ENCODE measurements around the gene HDAC7.

Gene HDAC7

DNA sequence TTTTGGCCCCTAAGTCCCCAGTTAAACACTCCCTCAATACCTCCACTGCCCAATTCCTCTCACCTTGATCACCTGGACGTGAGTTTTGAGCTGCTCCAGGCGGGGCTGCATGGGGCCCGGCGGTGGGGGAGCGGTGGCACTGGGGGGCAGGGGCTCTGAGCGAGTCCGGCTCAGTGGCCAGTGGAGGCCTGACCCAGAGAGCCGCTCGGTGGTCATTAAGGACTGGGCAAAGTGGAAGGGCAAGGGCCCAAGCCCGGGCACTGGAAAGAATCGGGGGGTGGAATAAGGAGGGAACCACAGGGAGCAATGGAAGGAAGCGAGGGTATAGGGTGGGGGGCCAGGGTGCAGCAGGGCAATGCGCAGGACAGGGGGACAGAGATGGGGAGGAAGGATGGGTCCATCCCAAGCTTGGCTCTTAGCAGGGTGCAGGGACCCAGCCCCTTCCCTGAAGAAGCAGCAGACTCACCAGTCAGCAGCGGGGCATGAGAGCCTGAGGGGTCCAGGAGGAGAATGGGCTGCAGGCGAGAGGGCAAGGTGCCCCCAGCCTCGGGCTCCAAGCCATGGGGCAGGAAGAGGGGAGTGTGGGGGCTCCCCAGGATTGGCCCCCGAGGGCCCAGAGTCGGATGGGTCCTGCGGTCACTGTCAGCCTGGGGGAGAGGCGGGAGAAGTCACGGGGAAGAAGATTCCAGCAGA lies 24.4 kb downstream of the HDAC7 start:
- no peak for DNase-seq

DNA sequence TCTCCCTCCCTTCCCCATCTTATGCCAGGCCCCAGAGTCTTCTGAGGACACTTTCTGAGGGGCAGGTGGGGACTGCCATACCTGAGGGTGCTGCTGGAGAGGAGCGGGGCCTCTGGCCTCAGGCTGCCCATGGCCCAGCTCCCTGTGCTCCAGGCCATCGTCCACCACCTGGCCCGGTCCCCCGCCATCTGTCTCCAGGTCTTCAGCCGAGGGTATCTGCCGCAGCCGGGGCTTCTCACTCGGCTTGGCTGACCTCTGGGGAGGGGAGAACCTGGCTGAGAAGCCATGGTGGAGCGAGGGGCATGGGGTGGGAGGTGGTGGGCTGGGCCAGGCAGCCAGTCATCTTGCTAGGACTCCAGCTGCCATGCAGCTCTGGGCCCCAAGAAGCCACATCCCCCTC lies 25.0 kb downstream of the HDAC7 start:
- DNase-seq: no peak

DNA sequence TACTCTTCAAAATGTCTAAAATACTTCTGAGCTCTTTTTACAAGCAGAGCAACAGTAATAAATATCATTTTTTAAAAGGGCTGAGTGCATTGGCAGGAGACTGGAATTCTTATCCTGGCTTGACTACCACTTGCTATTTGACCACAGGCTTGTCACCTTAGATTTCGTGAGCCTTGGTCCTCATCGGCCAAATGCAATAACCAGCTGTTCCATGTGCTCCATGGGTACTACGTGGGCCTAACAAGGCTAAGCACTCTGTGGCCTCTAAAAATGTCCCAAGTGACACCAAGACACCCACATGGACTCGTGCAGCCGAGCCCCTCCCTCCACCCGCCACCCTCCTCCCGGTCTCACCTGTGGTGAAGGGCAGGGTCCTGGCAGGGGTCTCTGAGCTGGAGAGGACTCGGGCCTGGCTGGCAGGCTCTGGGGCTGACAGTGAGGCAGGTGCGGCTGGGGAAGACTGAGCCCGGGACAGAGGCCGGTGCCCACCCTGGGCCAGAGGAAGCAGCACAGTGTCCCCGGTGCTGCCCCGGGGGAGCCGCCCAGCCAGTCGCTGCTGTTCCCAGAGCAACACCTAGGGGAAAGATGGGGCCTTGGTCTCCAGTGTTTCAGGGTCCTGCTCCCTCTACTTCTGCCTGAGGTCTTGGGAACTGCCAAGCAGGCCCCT lies 26.6 kb downstream of the HDAC7 start:
- DNase-seq: no peak

DNA sequence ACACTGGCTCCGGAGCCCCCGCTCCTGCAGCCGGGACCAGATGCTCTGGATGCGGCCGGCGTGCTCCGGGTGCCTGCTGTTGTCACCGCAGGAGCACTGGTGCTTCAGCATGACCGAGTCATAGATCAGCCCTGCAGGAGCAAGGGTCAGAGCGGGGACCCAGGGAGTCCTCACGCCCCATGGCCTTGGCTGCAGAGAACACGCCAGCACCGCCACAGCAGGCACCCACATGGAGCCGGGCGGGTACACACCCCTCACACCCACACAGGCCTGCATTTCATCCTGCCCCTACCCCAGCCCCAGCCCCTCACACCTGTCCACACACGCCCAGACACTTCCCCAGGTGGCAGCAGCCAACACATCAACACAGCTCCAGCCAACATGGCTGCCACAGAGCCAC lies 27.8 kb downstream of the HDAC7 start:
- DNase-seq: no peak

DNA sequence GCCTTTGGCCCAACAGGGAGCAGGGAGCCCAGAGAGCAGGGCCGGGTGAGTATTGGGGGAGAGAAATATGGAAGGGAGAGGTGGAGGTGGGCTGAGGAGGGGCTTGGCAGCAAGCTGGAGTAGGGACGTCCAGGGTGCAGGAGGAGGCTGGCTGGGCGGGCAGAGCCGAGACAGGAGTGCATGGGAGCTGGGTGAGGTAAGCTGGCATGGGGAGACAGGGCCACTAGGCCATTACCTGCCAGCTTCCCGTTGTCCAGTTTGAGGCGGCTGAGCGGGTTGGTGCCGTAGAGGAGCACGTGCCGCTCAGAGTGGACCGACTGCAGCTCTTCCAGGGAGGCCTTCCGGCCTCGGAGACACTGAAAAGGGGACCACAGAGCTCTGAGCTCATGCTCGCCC lies 28.4 kb downstream of the HDAC7 start:
- no peak for DNase-seq

DNA sequence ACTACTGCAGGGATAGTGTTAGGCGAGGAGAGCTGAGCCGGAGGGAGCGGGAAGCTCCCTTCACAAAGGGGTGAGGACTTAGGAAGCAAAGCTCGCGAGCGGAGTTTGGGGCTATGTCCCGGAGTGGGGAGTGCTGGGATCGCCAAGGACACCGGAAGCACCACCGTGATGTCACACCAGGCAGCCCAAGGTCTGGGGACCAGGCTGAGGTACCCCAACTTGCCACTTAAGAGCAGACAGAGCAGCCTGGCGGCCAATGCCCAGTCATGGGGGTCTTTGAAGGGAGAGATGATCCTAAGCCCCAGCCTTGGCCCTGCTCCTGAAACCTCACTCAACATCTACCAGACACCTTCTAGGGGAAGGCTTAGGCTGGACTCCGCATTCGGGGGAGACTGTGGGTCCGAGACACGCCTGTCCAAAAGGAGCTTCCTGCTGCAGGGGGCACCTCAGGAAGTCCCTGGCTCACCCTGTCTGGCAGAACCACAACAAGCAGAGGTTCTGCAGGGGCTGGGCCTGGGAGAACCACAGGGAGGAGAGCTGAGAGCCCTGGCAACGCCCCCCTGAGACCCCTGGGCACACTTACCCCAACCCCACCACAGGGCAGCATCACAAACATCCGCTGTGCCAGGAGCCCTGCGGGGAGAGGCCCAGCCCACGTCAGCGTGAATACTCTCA lies 28.9 kb downstream of the HDAC7 start:
- no peak for DNase-seq

DNA sequence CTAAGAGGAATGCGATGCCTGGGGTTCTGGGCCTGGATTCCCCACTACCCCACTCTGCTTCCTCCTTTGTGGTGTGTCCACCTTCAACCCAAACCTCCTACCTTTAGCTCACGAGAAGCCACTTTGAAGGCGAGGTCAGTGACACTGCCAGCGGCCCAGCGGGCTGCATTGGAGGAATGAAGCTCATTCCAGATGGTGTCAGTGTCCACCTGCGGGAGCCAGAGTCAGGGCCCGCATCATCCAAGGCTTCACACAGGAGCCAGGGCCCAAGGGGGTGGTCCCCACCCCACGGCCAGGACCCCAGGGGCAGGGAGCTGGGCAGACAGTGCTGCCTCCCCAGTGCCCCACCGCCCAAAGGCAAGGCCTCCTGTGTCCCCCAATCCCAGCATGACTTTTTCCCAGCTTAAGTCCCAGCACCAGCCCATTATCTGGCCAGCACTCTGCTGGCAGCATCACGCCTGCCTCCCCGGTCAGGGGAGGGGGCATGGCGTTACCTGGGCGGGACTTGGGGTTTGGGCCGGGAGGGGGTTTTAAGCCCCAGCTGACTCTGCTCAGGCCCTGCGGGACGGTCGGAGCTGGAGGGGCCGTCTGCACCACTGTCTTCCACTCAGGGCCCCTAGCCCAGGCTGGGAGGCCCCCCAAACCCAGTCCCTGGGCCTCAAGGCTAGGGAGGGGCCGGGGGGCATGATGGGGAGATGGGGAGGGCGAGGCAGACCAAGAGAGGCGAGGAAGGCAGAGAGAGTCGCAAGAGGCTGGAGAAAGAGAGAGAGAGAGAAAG lies 29.8 kb downstream of the HDAC7 start:
- no peak for DNase-seq

DNA sequence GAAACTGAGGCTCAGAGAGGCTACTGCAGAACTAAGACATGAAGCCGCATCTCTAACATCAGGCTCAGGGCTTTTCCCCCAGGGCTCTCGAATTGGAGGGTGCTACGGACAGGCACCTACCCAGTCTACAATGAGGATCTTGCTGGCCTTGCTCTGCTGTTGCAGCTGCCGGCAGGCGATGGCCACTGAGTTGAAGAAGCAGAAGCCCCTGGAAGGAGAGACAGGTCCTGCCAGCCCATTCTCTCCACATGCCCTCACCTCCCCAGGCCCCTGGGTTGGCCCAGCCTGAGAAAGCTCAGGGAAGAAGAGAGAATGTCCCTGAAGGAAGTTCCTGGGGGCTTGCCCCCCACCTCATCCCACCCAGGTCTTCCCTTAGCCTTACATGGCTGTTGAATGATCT lies 30.6 kb downstream of the HDAC7 start:
- DNase-seq: no peak

DNA sequence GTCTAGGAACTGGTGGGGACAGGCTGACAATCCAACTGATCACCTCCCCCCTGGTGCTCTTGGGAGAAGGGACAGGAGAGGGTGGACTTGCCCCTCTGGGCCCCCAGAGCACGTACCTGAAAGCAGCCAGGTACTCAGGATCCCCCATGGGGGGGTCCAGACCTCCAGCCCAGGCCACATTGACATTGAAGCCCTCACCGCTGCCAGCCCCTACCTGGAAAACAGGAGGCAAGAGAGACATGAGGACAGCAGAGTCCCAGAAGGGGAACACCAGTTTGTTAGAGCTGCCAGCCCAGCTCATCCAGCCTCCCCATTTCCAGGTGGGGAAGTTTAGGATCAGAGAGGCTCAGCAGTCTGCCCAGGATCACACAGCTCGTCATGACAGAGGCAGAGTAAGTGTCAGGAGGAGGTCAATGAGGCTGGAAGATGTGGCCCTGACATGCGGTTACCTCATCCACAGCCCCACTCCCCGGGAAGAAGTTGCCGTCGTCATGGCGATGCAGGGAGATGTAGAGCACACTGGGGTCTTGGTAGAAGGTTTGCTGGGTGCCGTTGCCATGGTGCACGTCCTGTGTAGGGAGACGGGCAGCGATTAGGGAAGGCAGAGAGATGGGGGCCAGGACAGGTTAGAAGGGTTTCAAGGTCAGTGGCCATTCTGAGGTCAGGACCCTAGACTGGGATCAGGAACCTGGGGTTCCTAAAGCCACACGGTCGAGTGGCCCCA lies 31.9 kb downstream of the HDAC7 start:
- no peak for DNase-seq

DNA sequence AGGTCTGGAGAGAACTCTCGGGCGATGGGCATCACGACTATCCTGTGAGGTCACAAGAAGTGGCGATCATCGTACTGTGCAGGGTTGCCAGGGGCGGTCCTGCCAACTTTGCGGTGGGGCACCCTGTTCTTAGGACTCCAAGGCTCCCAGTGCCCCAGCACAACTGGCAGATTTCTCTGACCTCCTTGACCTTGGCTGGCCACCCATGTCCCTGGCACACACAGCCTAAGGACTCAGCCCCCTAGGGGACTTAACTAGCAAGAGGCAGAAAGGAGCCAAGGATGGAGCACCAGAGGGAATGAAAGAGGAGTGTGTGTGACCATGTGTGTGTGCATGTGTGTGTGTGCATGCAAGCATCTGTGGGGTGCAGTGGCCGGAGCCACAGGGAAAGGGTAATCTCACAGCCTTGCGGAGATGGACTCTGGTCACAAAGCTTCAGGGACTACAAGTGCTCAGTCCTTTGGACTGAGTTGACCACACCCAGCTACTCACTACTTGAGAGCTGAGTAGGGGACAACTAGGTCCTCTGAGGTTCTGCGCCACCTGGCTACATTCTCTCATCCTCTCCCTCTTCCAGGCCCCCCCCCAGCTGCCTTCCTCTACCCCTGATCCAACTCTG lies 32.9 kb downstream of the HDAC7 start:
- DNase-seq: no peak

DNA sequence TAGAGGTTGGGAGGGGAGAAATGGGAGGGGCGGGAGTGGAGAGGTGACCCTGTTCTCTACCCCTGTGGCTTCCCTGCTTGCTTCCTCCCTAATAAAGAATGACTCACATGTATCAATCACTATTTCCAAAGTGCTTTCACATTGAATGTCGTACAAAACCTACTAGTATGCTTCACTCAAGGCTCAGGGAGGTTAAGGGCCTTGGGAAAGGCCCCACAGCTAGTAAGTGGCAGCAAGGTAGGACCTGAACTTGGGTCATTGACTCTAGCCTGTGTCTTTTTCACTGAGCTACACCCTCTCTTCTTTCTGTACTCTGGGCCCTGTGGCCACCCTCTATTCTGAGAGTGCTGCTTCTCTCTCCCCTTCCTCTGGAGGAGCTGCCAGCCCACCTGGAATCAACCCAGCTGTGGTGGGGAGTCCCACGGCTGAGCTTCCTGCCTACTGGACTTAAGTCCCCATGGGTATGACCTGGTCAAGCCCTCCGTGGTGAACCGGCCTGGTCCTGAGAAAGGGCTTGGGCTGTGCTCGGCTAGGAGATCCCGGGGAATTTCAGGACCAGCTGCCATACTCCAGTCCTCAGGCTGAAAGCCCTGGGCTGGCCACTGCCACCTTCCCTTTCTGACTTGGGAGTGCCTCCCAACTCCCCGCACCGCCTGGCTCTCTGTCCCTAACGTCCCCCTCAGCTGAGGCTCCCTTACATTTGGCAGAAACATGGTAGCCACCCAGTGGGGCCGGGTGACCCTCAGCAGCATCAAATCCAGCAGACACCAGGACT lies 33.6 kb downstream of the HDAC7 start:
- no peak for DNase-seq

DNA sequence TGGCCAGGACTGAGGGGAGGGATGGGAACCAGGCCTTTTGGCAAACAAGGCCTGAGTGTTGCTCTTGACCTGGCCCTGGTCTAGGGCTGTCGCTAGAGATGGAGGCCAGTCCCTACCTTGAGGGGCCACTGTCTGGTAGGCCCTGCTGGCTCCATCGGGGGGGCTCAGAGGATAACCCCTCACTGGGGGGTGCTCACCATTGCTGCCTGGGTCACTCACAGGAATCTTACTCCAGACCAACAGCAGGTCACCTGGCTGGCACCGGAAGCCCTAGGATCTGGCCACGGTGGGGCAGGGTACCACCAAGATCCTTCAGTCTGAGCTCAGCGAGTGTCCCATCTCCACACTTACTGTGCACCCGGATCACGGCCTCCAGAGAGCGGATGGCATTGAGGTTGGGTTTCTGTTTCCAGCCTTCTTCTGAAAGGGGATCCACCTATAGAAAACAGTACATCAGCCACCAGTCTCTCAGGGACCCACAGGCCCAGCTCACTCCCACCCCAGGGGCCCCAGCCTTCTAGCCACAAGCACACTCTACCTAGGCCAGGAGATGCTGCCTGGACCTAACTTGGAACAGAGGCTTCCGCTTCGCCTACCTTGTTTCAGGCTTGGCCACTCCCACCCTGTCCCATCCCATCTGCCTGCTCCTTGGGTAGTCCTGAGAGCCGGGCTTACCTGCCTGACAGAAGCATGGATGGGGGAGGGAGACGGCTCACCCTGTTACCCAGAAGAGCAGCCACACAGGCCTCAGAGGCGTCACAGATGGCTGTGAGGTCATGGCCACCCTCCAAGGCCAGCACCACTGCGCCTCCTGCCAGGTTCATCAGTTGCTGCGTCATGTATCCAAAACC lies 34.4 kb downstream of the HDAC7 start:
- no peak for DNase-seq

DNA sequence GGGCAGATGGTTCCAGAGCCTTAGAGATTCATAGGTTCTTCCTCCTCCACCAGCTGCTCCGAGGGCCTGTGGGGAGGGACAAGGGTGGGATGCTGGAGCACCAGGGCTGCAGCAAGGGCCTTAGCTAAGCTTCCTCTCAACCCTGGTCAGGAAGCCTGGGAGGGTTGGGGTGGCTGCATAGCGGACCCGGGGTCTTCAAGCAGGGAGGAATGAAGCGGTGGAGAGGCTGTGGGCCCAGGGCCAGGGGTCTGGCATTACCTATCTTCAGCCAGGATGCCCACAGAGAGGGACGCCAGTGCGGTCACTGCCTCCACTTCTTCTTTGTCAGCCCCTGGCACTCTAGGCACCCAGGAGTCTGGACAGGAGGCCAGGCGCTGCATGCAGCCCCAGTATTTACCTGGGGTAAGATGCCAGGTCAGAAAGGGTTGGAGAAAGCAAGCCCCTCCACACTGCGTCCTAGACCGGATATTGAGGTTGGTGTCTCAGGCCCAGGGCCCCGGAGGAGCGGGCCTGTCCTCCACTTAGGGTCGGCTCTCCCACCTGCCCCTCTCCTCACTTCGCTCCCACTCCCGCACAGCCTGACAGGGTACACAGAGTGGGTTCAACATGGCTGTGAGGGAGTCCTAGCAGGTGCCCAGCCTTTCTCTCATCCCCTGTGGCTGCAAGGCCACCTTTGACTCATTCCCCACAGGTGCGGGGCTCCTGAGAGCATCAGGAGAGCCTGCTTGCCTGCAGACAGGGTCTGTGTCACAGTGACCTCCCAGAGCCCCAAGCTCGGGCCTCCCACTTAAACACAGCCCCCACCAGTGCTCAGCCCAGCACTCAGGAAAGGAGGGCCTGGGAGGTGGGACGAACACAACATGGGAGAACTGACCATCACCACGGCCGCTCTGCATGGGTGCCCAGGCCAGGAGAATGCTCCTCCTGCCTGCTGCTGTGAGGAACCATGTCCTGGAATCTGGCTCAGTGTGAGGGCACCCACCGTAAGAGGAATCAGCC lies 35.6 kb downstream of the HDAC7 start:
- no peak for DNase-seq

DNA sequence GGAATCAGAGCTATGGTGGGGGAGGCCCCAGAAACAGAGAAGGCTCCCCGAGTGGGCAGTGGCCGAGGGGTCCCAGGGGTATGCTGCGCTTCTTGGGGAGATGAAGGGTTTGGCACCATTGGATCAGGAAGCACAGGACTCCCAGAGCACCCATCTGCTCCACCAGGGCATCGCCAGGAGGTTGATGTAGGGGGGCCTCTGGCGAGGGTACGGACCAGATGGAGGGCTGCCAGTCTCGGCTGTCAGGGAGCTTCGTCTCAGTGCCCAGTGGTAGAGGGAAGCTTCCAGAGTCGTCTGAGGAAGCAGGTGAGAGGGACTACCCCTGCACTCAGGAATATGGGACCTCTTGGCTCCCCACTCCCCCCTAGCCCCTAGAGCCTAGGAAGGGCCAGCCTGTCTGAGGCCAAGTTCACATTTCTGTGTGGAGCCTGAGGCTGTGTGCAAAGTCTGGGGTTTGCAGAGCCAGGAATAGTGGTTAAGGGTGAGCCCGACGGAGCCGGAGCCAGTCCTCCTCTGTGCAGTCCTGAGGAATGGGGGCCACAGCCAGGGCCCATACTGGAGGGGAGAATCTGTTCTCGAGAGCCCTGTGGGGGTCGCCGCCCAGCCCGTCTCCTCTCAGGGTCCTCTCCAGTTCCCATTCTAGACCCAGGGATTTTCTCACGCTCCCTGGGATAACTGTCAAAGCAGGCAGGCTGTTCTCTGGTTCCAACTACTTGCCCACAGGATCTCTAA lies 36.5 kb downstream of the HDAC7 start:
- DNase-seq: no peak

DNA sequence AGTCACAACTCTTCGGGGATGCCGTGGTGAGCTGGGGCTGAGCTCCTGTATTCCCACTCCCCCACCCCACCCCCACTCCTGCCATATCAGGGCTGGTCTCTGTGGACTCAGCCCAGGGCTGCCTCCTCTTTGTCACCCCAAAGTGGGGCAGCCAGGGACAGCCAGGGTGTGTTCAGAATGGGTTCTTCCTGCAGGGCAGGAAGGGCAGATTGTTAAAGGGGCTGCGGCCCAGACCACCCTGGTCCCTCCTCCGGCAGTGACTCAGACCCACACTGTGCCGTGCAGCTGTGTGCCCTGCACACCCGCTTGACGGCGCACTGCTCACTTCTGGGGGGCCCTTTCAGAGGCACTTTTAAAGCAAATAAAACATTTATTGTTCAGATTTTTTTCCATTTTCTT lies 37.3 kb downstream of the HDAC7 start:
- peak in 2 of 51 donors; percentile 31 to 43 for DNase-seq

DNA sequence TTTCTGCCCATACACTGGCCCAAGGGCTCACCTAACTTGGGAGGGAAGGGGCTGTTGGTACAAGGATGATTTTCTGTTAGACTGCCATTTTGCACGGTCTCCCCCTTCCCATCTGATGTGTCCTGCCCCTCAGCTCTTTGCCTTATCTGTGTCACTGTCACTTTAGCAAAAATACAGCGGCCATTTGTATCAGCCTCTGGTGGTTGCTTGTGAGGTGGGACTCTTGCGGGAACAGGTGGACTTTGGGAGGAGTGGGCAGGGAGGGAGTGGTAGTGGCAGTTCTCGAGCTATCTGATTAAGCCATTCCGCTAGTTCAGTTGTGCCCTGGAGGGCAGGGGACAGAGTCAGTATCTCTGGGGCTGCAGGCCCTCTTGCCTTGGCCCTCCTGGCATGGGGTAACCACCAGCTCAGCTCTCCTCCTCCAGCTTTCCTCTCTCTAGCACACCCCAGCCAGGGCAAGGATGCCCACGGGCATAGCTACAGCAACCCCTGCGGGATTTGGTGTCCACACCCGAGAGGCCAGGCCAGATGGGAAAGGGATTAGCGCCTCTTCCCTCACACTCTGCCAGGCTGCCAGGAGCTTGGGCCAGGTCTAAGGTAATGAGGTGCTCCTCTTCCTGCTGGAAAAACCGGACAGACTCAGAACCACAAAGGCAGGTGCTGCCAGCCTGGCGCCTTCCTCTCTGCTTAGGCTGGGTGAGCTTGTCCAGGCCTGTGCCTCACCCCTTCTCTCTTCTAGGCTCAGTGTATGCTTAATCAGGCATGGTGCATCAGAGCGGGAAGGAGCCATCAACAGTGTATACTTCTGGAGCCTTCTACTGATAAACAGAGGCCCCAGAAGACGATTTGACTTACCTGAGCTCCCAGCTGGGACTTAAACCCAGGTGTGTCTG lies 38.0 kb downstream of the HDAC7 start:
- DNase-seq: no peak
